GM21381 (cell line): ENCODE results near the gene ADCY9.
"Not testable (repeated sequence)": the region's sequence is repeated elsewhere in the genome, so short reads cannot be mapped to it uniquely, and the experiment has no call there.

Experiments
- ATAC-seq: cut with Tn5 transposase; IDR thresholded peaks from one replicate; pipeline ENCODE4 v1.9.1; 2021; ENCODE audit warnings: mild to moderate bottlenecking, moderate library complexity; ENCODE audit not compliant: unreplicated experiment

The ADCY9 gene

DNA sequence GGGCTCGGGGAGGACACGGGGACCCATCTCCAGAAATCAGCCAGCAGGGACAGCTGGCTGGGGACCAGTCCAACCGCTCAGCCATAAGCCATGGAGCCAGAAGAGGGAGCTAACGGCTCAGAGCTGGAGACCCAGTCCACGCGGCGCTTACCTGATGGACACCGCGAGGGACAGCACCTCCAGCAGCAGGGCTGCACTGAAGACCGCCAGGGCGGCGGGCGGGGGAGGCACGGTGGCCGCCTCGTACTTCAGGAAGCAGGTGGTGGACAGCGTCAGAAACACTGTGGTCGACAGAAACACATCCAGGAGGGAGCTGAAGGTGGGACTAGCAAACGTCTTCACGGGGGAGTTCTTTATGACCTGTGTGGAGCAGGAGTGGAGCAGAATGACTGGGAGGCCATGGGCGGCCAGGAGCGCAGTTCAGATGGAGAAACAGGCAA lies 133.1 kb downstream of the ADCY9 start:
- ATAC-seq, result no peak

- no peak for ATAC-seq
These were observed 134.0 kb downstream of the ADCY9 start for GRCh38 chr16:3982216-3982615.

GRCh38 chr16:3980253-3981111 lies 135.8 kb downstream of the ADCY9 start:
- no peak for ATAC-seq

- ATAC-seq, result no peak
These were observed 136.7 kb downstream of the ADCY9 start for GRCh38 chr16:3979518-3979917.

DNA sequence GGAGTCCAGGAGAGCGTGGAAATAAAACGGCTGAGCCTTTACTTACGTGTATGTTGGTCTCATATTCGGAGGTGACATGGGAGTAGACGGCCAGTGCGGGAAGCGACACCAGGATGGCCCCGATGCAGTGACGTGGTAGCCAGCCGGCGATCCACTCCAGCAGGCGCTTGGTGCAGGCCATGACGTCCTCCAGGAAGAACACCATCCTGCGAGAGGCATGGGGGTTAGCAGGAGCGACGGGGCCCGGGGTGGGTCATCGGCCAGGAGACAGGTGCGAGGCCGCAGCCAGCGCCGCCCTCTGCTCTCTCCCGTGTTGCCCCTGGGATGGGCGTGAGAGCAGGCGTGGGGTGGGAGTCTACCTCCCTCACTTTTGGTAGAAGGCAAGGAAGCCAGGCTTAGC lies 137.2 kb downstream of the ADCY9 start:
- ATAC-seq, result no peak

- no peak for ATAC-seq
These were observed 138.9 kb downstream of the ADCY9 start for GRCh38 chr16:3977376-3977775.

- ATAC-seq, result no peak
These were observed 141.5 kb downstream of the ADCY9 start for GRCh38 chr16:3974751-3975150.

- ATAC-seq, result no peak
These were observed 144.5 kb downstream of the ADCY9 start for GRCh38 chr16:3971706-3972105.

- ATAC-seq, result no peak
These were observed 145.0 kb downstream of the ADCY9 start for GRCh38 chr16:3971261-3971660.

DNA sequence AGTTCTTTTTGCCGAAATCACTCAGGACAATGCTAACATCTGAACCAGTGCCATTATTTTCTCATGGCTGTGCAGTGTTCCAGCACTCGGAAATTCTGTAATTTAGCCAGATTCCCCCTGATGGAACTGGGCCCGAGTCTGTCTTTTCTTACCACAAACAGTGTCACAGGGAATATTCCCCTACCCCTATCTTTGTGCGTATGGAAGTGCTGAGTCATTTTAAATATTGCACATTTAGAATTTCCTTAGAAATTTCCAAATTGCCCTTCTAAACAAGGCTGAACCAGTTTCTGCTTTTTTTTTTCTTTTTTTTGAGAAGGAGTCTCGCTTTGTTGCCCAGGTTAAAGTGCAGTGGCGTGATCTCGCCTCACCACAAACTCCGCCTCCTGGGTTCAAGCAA lies 147.7 kb downstream of the ADCY9 start:
- ATAC-seq, result no peak

DNA sequence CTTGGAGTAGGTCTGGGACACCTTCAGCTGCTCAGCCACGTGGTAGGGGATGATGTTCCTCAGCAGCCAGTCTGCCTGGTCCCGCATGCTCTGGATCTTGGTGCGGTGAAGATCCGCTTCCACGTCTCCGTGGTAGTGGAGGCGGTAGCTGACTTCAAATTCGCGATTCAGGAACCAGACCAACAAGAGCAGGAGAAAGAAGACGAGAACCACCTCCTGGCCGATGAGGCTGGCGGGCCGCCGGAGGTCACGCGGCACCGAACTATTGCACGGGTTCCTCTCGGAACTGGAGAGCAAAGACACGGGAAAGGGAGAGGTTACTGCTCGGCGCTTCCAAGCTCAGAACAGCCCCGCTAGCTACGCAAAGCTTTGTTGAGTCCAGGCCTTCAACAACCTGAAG lies 149.6 kb downstream of the ADCY9 start:
- no peak for ATAC-seq

DNA sequence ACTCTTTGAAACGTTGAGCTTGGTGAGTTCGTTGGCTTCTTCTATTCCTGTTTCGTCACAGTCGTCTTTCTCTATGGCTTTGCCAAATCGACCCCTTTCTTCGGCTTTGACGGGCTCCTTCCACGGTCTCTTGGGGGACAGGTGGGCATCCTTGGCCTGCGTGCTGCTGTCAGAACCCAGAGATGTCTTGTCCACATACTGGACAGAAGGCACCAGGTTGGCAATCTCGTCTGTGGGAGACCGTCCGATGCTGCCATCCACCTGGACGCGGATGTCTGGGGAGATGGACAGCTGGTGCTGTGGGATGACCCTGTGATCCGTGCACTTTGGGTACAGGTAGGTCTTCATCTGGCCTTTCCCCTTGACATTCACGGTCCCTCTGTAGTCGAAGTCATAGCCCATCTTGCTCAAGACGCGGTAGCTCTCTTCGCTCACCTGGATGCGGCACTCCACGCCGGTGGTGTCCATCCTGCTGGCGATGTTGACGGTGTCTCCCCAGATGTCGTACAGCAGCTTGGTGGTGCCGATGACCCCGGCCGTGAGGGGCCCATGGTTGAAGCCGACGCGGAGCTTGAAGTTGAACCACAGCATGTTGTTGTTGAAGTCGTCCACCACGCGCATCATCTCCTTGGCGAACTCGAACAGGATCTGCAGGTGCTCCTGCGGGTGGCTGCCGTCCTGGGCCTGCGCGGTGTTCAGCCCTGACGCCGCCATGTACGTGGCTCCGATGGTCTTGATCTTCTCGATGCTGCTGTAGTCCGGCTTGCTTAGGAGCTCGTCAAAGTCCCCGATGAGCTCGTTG lies 150.3 kb downstream of the ADCY9 start:
- ATAC-seq, result no peak

GRCh38 chr16:3965306-3965705 lies 150.9 kb downstream of the ADCY9 start:
- no peak for ATAC-seq

DNA sequence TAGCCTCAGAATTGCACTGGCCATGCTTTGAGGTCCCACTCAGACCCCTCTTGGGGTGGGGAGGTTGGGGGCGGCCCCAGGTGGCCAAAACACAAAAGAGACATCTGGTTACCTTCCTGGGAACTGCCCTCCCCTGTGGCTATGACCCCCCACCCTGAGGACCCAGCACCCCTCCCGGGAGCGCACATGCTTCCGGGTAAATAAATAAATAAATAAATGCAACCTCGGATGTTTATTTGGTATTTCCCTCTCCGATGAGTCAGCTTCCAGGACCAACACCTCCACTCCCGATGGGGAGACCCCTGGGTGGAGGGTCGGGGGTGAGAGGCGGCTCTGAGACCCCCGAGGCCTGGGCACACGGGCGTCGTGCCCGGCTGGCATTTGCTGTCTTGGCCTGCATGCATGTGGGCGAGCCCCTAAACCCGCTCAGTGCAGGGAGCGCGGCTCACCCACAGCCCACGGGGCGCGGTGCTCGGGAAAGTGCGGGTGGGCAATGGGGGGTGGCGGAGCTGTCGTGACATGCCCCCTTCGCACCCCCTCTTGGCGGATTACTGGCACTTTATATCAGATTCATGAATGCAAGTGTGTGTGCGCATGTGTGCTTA lies 151.5 kb downstream of the ADCY9 start:
- ATAC-seq, result no peak

- no peak for ATAC-seq
These were observed 152.2 kb downstream of the ADCY9 start for GRCh38 chr16:3963886-3964685.

- ATAC-seq, result no peak
These were observed 153.0 kb downstream of the ADCY9 start for GRCh38 chr16:3963203-3963602.

DNA sequence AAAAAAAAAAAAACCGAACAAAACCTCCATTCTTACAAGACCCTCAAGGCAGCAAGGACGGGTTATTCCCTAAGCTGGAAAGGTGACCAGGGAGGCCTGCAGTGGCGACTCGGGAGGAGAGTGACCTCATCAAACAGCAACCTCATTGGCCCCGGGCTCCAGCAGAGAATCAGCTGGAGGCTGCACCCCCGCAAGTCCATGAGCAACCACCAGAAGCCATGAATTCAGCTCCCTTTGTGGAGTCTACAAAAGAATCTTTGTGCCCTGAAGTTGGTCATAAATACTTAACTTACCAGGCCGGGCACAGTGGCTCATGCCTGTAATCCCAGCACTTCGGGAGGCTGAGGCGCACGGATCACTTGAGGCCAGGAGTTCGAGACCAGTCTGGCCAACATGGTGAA lies 154.8 kb downstream of the ADCY9 start:
- ATAC-seq, result no peak

- not testable (repeated sequence) for ATAC-seq
These were observed 156.2 kb downstream of the ADCY9 start for GRCh38 chr16:3959926-3960590.

DNA sequence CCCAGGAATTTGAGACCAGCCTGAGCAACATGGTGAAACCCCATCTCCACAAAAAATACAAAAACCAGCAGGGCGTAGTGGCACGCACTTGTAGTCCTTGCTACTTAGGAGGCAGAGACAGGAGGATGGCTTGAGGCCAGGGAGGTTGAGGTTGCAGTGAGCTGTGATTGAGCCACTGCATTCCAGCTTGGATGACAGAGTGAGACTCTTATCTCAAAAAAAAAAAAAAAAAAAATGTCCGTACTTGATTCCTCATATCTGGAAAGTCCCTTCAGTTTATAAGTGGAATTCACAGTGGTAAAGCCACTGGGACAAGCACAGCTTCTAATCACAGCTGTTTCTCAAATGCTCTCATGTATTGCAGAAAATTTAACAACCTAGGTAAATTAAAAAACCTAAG lies 157.1 kb downstream of the ADCY9 start:
- no peak for ATAC-seq

DNA sequence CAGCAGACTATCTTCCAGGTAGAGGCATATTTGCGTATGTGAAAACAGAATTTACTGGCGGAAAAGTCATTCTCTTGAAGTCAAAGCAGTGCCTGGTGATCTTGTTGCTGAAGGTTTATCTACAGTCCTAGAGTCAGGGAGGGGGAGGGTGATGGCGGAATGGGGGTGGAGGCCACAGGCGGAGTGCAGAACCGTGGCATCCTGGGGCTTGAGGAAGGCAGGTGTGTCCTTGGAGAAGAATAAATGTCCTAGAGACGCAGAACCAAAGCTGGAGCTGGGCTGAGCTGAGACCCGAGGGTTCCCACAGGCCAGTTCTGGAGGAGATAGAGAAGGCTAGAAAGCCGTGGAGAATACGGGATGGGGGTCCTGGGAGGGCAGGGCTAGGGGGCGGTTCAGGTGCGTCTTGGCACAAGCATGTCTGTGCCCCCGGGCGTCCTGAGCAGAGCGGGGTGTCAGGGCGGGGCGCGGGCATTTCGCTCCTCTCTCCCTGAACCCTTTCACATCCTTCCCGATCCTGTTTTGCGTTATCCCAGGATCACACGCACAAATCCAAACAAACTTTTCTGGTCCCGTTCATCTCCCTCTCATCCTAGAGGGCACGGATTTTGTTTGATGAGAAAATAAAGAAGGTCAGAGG lies 158.8 kb downstream of the ADCY9 start:
- no peak for ATAC-seq
